Mesothelial cell of epicardium (in vitro differentiated cells): ENCODE results near the gene ZNF524. TPM values are rescaled to one million over a fixed set of nuclear protein-coding genes. Genes with fewer than 3 reads are reported as not detected.

ENCODE experiments used
- DNase-seq, 2 experiments: peaks; one replicate each; pipeline ENCODE4 v3.0.0; 2021; ENCODE audit warnings: low spot score in 2 of 2; ENCODE audit not compliant: unreplicated experiment in 2 of 2
- H3K27ac Mint-ChIP-seq: 2 replicates; pipeline ENCODE4 v1.8.0; 2021; ENCODE audit warnings: mixed read lengths
- H3K27me3 Mint-ChIP-seq: 2 replicates; pipeline ENCODE4 v1.8.0; 2021; ENCODE audit warnings: low read depth, mixed read lengths
- H3K36me3 Mint-ChIP-seq: 2 replicates; pipeline ENCODE4 v1.8.0; 2021; ENCODE audit warnings: mixed read lengths
- H3K4me1 Mint-ChIP-seq: 2 replicates; pipeline ENCODE4 v1.8.0; 2021; ENCODE audit warnings: mixed read lengths
- H3K4me3 Mint-ChIP-seq: 2 replicates; pipeline ENCODE4 v1.8.0; 2021; ENCODE audit warnings: mild to moderate bottlenecking, moderate library complexity, mixed read lengths
- H3K9me3 Mint-ChIP-seq: 2 replicates; pipeline ENCODE4 v1.8.0; 2021; ENCODE audit warnings: mixed read lengths
- CTCF ChIP-seq: fragments of 200-600 bp; sonication (generic); IDR thresholded peaks from one replicate; pipeline ENCODE4 v1.5.0; 2021; ENCODE audit warnings: antibody characterized with exemption; ENCODE audit not compliant: unreplicated experiment
- total RNA-seq: library from RNA; stranded (reverse); gene quantifications from 3 replicates; pipeline ENCODE4 v1.2.1, GENCODE V29; 2021

The ZNF524 gene
- total RNA-seq, 1 donor from 2014 or later, result 7.4 TPM

GRCh38 chr19:55600662-55601028, 557 bp downstream of the ZNF524 start:
- peaks cover 25% of the 10 kb centered on the region for H3K36me3 Mint-ChIP-seq
- H3K4me3 Mint-ChIP-seq, result peak overlapping the region; percentile 71
- peaks cover 2% of the 10 kb centered on the region for H3K9me3 Mint-ChIP-seq
- H3K27ac Mint-ChIP-seq, result peak overlapping the region; percentile 83
- TF ChIP-seq CTCF, result no peak
- H3K4me1 Mint-ChIP-seq, result peaks cover 24% of the 10 kb centered on the region
- H3K27me3 Mint-ChIP-seq, result no peaks in the 10 kb centered on the region
- no peak for DNase-seq

- no peak for DNase-seq
- Mint-ChIP-seq H3K36me3 (peaks cover 21% of the 10 kb centered on the region), H3K27me3 (no peaks in the 10 kb centered on the region), H3K27ac (peak overlapping the region; percentile 83), H3K9me3 (no peaks in the 10 kb centered on the region), H3K4me3 (peak overlapping the region; percentile 71), H3K4me1 (peaks cover 25% of the 10 kb centered on the region)
- no peak for TF ChIP-seq CTCF
Measured at GRCh38 chr19:55601084-55601483, 996 bp downstream of the ZNF524 start.

- H3K9me3 Mint-ChIP-seq, result no peaks in the 10 kb centered on the region
- H3K27me3 Mint-ChIP-seq, result no peaks in the 10 kb centered on the region
- H3K4me1 Mint-ChIP-seq, result peaks cover 36% of the 10 kb centered on the region
- H3K4me3 Mint-ChIP-seq, result no peak overlapping the region
- TF ChIP-seq CTCF, result no peak
- H3K27ac Mint-ChIP-seq, result no peak overlapping the region
- peaks cover 9% of the 10 kb centered on the region for H3K36me3 Mint-ChIP-seq
- DNase-seq, result no peak
Measured at GRCh38 chr19:55602104-55603001, 2.3 kb downstream of the ZNF524 start.

GRCh38 chr19:55603115-55603514, 3.0 kb downstream of the ZNF524 start:
- TF ChIP-seq CTCF, result no peak
- Mint-ChIP-seq H3K4me3 (no peak overlapping the region), H3K27ac (peak overlapping the region; percentile 72)

GRCh38 chr19:55603581-55604292, 3.6 kb downstream of the ZNF524 start:
- Mint-ChIP-seq H3K4me1 (peaks cover 33% of the 10 kb centered on the region), H3K27ac (peak overlapping the region; percentile 72), H3K9me3 (no peaks in the 10 kb centered on the region), H3K4me3 (no peak overlapping the region), H3K27me3 (no peaks in the 10 kb centered on the region), H3K36me3 (peaks cover 8% of the 10 kb centered on the region)
- TF ChIP-seq CTCF, result no peak
- no peak for DNase-seq

More at GRCh38 chr19:55603115-55603514, 3.0 kb downstream of the ZNF524 start:
- Mint-ChIP-seq H3K36me3 (peaks cover 8% of the 10 kb centered on the region), H3K9me3 (no peaks in the 10 kb centered on the region), H3K27me3 (no peaks in the 10 kb centered on the region), H3K4me1 (peaks cover 36% of the 10 kb centered on the region)
- no peak for DNase-seq
